H9 (cell line): ENCODE results near the gene TRAF3. TPM values are rescaled to one million over a fixed set of nuclear protein-coding genes. Genes with fewer than 3 reads are reported as not detected.

Experiments used
- DNase-seq: peaks from one replicate; pipeline ENCODE4 v3.0.0-alpha.2; 2017
- H2AFZ ChIP-seq: one replicate; pipeline ENCODE4 v1.6.1; 2013; ENCODE audit warnings: mild to moderate bottlenecking, low read length, control low read depth, moderate library complexity
- H2AK5ac ChIP-seq: 2 replicates; pipeline ENCODE4 v1.6.1; 2013; ENCODE audit warnings: low read length, control low read depth, mixed read lengths; ENCODE audit not compliant: insufficient read length
- H2BK120ac ChIP-seq: one replicate; pipeline ENCODE4 v1.6.1; 2013; ENCODE audit warnings: low read depth, mild to moderate bottlenecking, low read length, control low read depth, inconsistent platforms; ENCODE audit not compliant: poor library complexity, severe bottlenecking
- H2BK12ac ChIP-seq: 2 replicates; pipeline ENCODE4 v1.6.1; 2013; ENCODE audit warnings: low read length, control low read depth, mixed read lengths, low read depth; ENCODE audit not compliant: insufficient read length
- H2BK15ac ChIP-seq: 2 replicates; pipeline ENCODE4 v1.6.1; 2013; ENCODE audit warnings: low read depth, low read length, control low read depth
- H2BK20ac ChIP-seq: one replicate; pipeline ENCODE4 v1.6.1; 2013; ENCODE audit warnings: low read depth, mild to moderate bottlenecking, low read length, control low read depth, inconsistent platforms; ENCODE audit not compliant: poor library complexity, severe bottlenecking
- H2BK5ac ChIP-seq: 2 replicates; pipeline ENCODE4 v1.6.1; 2013; ENCODE audit warnings: low read length, control low read depth, mixed read lengths; ENCODE audit not compliant: insufficient read length
- H3K14ac ChIP-seq: 2 replicates; pipeline ENCODE4 v1.6.1; 2013; ENCODE audit warnings: low read length, control low read depth; ENCODE audit not compliant: insufficient read depth
- H3K18ac ChIP-seq: 2 replicates; pipeline ENCODE4 v1.6.1; 2013; ENCODE audit warnings: low read depth, mild to moderate bottlenecking, mixed read lengths, low read length, control low read depth; ENCODE audit not compliant: insufficient read length
- H3K23ac ChIP-seq: 2 replicates; pipeline ENCODE4 v1.6.1; 2013; ENCODE audit warnings: low read length, control low read depth, mixed read lengths, low read depth; ENCODE audit not compliant: insufficient read length
- H3K23me2 ChIP-seq: 2 replicates; pipeline ENCODE4 v1.6.1; 2013; ENCODE audit warnings: low read depth, mild to moderate bottlenecking, mixed read lengths, low read length, control low read depth; ENCODE audit not compliant: insufficient read length, poor library complexity, severe bottlenecking
- H3K27ac ChIP-seq: 2 replicates; pipeline ENCODE4 v1.5.1; 2013; ENCODE audit warnings: low read length, control low read depth, mixed read lengths, low read depth; ENCODE audit not compliant: insufficient read length
- H3K27me3 ChIP-seq: 2 replicates; pipeline ENCODE4 v1.6.1; 2013; ENCODE audit warnings: low read length, control low read depth, inconsistent platforms; ENCODE audit not compliant: insufficient read depth
- H3K4ac ChIP-seq: 2 replicates; pipeline ENCODE4 v1.6.1; 2013; ENCODE audit warnings: low read depth, mild to moderate bottlenecking, control low read depth, inconsistent platforms, low read length, moderate library complexity
- H3K4me1 ChIP-seq: 2 replicates; pipeline ENCODE4 v1.6.1; 2013; ENCODE audit warnings: low read length, control low read depth, inconsistent platforms; ENCODE audit not compliant: insufficient read depth
- H3K4me2 ChIP-seq: 2 replicates; pipeline ENCODE4 v1.6.1; 2013; ENCODE audit warnings: low read length, control low read depth, mixed read lengths; ENCODE audit not compliant: insufficient read length, insufficient read depth
- H3K56ac ChIP-seq: 2 replicates; pipeline ENCODE4 v1.6.1; 2013; ENCODE audit warnings: low read depth, mild to moderate bottlenecking, mixed read lengths, low read length, control low read depth; ENCODE audit not compliant: insufficient read length
- H3K79me1 ChIP-seq: 2 replicates; pipeline ENCODE4 v1.6.1; 2013; ENCODE audit warnings: low read depth, mild to moderate bottlenecking, moderate library complexity, low read length, control low read depth, inconsistent platforms; ENCODE audit not compliant: insufficient read depth, poor library complexity, severe bottlenecking
- H3K79me2 ChIP-seq: 2 replicates; pipeline ENCODE4 v1.6.1; 2013; ENCODE audit warnings: low read length, control low read depth, inconsistent platforms; ENCODE audit not compliant: insufficient read depth
- H3K9ac ChIP-seq: 2 replicates; pipeline ENCODE4 v1.6.1; 2013; ENCODE audit warnings: low read length, control low read depth, mixed read lengths; ENCODE audit not compliant: insufficient read length; ENCODE audit errors: extremely low read depth
- H3K9me3 ChIP-seq: one replicate; pipeline ENCODE4 v1.6.1; 2013; ENCODE audit warnings: low read depth, low read length, inconsistent platforms; ENCODE audit not compliant: control insufficient read depth
- H3T11ph ChIP-seq: one replicate; pipeline ENCODE4 v1.6.1; 2013; ENCODE audit warnings: mild to moderate bottlenecking, low read length, control low read depth, inconsistent platforms
- H4K20me1 ChIP-seq: one replicate; pipeline ENCODE4 v1.6.1; 2013; ENCODE audit not compliant: control insufficient read depth, insufficient read length, insufficient read depth
- H4K5ac ChIP-seq: 2 replicates; pipeline ENCODE4 v1.6.1; 2013; ENCODE audit warnings: low read depth, mild to moderate bottlenecking, mixed read lengths, low read length, control low read depth; ENCODE audit not compliant: insufficient read length
- H4K8ac ChIP-seq: replicated peaks from 2 replicates; pipeline ENCODE4 v1.6.1; 2013; ENCODE audit warnings: low read length, control low read depth, mixed read lengths, low read depth; ENCODE audit not compliant: insufficient read length
- H4K91ac ChIP-seq: 2 replicates; pipeline ENCODE4 v1.6.1; 2013; ENCODE audit warnings: low read depth, mild to moderate bottlenecking, moderate library complexity, mixed read lengths, low read length, control low read depth; ENCODE audit not compliant: insufficient read length
- H3K27ac Mint-ChIP-seq, 3 experiments: 2 replicates in 2 of 3; 3 replicates in 1 of 3; pipeline ENCODE4 v1.8.0; 2020 to 2021; ENCODE audit warnings: mixed read lengths in 3 of 3, mild to moderate bottlenecking in 1 of 3, moderate library complexity in 1 of 3
- H3K27me3 Mint-ChIP-seq: 2 replicates; pipeline ENCODE4 v1.8.0; 2021; ENCODE audit warnings: low read depth, mild to moderate bottlenecking, moderate library complexity, mixed read lengths
- H3K36me3 Mint-ChIP-seq, 3 experiments: 2 replicates in 2 of 3; 3 replicates in 1 of 3; pipeline ENCODE4 v1.8.0; 2020 to 2021; ENCODE audit warnings: low read depth in 3 of 3, mixed read lengths in 3 of 3; ENCODE audit not compliant: insufficient read depth in 1 of 3
- H3K4me1 Mint-ChIP-seq, 2 experiments: 2 replicates each; pipeline ENCODE4 v1.8.0; 2020; ENCODE audit warnings: mixed read lengths in 2 of 2
- H3K4me3 Mint-ChIP-seq, 2 experiments: 2 replicates in 1 of 2; 3 replicates in 1 of 2; pipeline ENCODE4 v1.8.0; 2020 to 2021; ENCODE audit warnings: mild to moderate bottlenecking in 2 of 2, mixed read lengths in 2 of 2, moderate library complexity in 1 of 2
- H3K9me3 Mint-ChIP-seq, 2 experiments: 2 replicates in 1 of 2; 3 replicates in 1 of 2; pipeline ENCODE4 v1.8.0; 2020; ENCODE audit warnings: mild to moderate bottlenecking in 2 of 2, mixed read lengths in 2 of 2, moderate library complexity in 1 of 2
- CTCF ChIP-seq: fragments of 200-600 bp; sonication (generic); conservative IDR thresholded peaks from 3 replicates; pipeline ENCODE4 v1.8.0; 2021; ENCODE audit warnings: antibody characterized with exemption, mild to moderate bottlenecking
- WGBS: extraction: QIAGEN DNeasy Blood & Tissue Kit; methylation state at CpG from one replicate; pipeline ENCODE4 v1.1.7; 2013; ENCODE audit warnings: missing lambda C conversion rate, low lambda C conversion rate, mixed read lengths; ENCODE audit not compliant: insufficient read length; ENCODE audit errors: extremely low coverage; 5-methylcytosine and 5-hydroxymethylcytosine counted together
- total RNA-seq: library from RNA; stranded (reverse); gene quantifications from 2 replicates; pipeline ENCODE4 v1.2.1, GENCODE V29; 2021

Gene TRAF3
- total RNA-seq, 1 experiment from 2014 or later: 9.6 TPM

GRCh38 chr14:102867826-102868580 lies 90.8 kb downstream of the TRAF3 start:
- H4K91ac ChIP-seq: no peak overlapping the region
- H3K9me3 Mint-ChIP-seq: peaks cover 0 to 3% of the 10 kb centered on the region in 2 experiments; a peak in 1 of 5 replicates

More at GRCh38 chr14:102867826-102868580, 90.8 kb downstream of the TRAF3 start:
- no peaks in the 10 kb centered on the region for H3K4me1 ChIP-seq
- H3K4me1 Mint-ChIP-seq: peaks cover 14 to 19% of the 10 kb centered on the region in 2 experiments
- no peak for DNase-seq
- no peak overlapping the region for H3K18ac ChIP-seq
- no peak for TF ChIP-seq CTCF
- H3K4me3 Mint-ChIP-seq: no peak overlapping the region
- WGBS: no CpG with 5 or more reads among the region's 15 CpGs
- no peak overlapping the region for H4K8ac ChIP-seq
- H3T11ph ChIP-seq: no peak overlapping the region
- no peaks in the 10 kb centered on the region for H3K23me2 ChIP-seq
- peak overlapping the region in 1 of 3 experiments; percentile 29; a peak in 3 of 7 replicates for H3K27ac Mint-ChIP-seq
- no peak overlapping the region for H2AFZ ChIP-seq
- H4K5ac ChIP-seq: no peak overlapping the region
- H3K4ac ChIP-seq: no peak overlapping the region
- no peak overlapping the region for H3K56ac ChIP-seq
- no peak overlapping the region for H2BK20ac ChIP-seq
- no peak overlapping the region for H2BK15ac ChIP-seq
- no peaks in the 10 kb centered on the region for H3K27me3 Mint-ChIP-seq
- H3K79me2 ChIP-seq: no peaks in the 10 kb centered on the region
- H4K20me1 ChIP-seq: no peaks in the 10 kb centered on the region
- H2BK12ac ChIP-seq: no peak overlapping the region
- no peak overlapping the region for H3K4me2 ChIP-seq
- H2BK5ac ChIP-seq: no peak overlapping the region
- H3K9ac ChIP-seq: no peak overlapping the region
- no peak overlapping the region for H2AK5ac ChIP-seq
- no peaks in the 10 kb centered on the region for H3K79me1 ChIP-seq
- H3K23ac ChIP-seq: no peak overlapping the region
- peaks cover 0 to 15% (median 2%) of the 10 kb centered on the region in 3 experiments; a peak in 3 of 7 replicates for H3K36me3 Mint-ChIP-seq
- no peak overlapping the region for H3K27ac ChIP-seq
- no peak overlapping the region; the same call in 1 of the 2 replicates for H3K14ac ChIP-seq
- H3K27me3 ChIP-seq: no peaks in the 10 kb centered on the region
- H2BK120ac ChIP-seq: no peak overlapping the region
- H3K9me3 ChIP-seq: no peaks in the 10 kb centered on the region
